Measurements from ENCODE around the gene ALPK1.

DNA sequence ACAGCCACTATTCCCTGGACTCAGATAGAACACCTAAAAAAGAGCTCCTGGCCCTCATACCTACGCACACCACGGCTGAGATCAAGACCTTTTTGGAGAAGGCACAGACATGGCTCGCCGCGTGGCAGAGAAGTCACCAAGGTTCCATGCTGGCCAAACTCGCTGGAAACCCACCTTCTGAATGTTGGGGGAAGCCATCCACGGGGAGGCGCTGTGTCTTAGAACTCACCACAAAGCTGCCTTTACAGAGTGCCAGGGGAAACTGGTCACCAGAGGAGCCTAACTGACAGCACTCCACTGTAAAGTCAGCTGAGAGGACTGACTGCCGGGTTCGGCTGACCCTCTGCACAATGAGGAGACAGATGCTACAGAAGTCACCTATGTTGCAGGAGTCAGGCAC, 120.9 kb downstream of the ALPK1 start:
- TF ChIP-seq POLR2AphosphoS5 (IDR thresholded peaks at IDR 0.05; ENCODE audit: low read depth, low read length) (no peak), POLR2A (IDR thresholded peaks at IDR 0.05; ENCODE audit: low read depth, low read length) (no peak), POU2F2 (IDR thresholded peaks at IDR 0.05; ENCODE audit: low read depth, low read length) (no peak), TAF1 (IDR thresholded peaks at IDR 0.05; ENCODE audit: low read depth, low read length) (no peak), PAX5 (IDR thresholded peaks at IDR 0.05; ENCODE audit: insufficient read depth, low read length, severe bottlenecking) (no peak), SPI1 (IDR thresholded peaks at IDR 0.05; ENCODE audit: low read depth, low read length) (no peak)
